Stimulated activated CD4-positive, alpha-beta T cell treated with anti-CD3 and anti-CD28 coated beads, TNF-alpha, amount 100 ng/mL, for 1 hour (primary cell): ENCODE measurements around the gene AMACR.

Experiments used
- DNase-seq, 3 donors: peaks; one replicate each; pipeline ENCODE4 v3.0.0-alpha.2; 2020; ENCODE audit warnings: low read depth in 3 of 3, low spot score in 1 of 3

The AMACR gene

DNA sequence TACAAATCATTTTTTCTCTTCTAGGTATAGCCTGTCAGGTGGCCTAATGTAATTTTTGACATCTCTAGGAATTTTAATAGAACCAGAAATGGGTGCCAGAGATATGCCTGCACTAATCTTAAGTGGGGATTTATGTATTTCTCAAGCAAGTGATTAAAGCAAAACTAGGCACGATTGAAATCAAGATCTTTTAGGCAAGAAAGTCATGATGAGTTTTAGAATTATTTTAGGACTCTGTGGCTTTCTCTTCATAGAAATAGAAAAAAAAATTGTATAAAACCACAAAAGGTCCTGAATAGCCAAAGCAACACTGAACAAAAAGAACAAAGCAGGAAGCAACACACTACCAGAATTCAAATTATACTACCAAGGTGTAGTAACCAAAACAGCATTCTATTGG is 952 bp upstream of the AMACR start:
- no peak for DNase-seq

DNA sequence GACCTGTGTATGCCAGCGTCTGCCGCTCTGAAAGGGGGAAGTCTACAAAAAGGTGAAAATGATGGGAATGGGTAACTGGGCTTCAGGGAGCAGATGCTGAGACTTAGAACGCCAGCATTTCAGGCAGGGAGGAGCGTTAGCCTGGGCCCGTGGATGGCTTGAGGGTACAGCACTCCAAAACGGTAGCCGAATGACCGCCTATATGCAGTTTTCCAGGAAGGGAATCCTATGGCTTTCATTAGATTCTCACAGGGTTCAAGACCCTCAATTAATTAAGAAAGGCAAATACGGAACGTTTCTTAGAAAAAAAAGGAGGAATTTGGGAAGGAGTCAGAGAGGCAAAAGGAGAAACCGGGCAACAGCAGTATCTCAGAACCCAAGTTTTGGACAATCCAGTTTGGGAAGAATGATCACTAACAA is 639 bp downstream of the AMACR start:
- DNase-seq, result no peak

DNA sequence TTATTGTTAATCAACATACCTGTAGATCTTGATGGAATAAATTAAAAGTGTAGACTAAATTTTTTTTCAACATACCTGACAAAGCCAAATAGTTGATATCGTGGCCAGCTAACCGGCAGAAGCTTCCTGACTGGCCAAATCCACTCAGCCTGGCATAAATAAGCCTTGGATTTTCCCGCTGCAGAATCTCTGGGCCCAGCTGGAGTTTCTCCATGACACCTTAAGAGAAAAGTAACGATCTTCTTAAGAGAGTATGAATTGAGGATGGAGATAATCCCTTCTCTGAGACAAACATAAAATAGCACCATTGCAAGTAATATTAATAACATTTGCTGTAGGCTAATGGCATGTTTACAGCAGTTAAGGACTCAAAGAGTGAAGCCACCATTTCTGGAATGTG is 2.2 kb downstream of the AMACR start:
- no peak for DNase-seq

DNA sequence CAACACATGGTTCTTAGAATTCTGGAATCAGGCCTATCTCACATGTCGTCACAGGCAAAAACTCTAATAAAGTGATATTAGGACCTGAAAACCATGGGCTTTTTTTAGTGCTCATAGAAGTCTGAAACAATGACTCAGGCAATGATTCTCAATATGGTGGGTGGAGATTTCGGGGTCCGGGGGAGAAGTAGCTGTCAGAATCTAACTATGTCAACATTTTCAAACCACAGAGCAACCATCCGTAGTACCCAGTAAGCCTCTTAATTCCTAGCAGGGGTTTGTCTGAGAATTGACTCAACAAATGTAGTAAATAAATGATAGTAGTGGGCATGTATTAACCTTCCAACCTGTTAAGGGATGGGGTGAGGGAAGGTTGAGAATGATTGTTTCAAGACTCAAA is 2.6 kb downstream of the AMACR start:
- DNase-seq, result no peak

DNA sequence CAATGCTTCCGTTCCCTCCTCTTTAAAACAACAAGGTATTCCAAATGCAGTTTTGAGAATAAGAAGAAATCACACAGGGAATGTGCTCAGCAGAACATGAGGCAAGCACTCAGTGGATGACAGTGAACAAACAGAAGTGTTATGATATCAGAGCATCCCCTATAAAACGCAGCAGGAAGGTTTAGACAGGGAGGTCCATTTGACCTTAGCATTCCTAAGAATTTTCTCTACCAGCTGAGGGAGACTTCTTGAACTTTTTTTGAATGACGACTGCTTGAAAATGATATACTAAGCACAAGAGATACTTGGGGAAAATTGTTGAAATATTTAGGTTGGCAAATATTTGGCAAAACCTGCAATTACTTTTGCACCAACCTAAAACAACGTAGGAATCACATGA is 3.9 kb downstream of the AMACR start:
- no peak for DNase-seq

DNA sequence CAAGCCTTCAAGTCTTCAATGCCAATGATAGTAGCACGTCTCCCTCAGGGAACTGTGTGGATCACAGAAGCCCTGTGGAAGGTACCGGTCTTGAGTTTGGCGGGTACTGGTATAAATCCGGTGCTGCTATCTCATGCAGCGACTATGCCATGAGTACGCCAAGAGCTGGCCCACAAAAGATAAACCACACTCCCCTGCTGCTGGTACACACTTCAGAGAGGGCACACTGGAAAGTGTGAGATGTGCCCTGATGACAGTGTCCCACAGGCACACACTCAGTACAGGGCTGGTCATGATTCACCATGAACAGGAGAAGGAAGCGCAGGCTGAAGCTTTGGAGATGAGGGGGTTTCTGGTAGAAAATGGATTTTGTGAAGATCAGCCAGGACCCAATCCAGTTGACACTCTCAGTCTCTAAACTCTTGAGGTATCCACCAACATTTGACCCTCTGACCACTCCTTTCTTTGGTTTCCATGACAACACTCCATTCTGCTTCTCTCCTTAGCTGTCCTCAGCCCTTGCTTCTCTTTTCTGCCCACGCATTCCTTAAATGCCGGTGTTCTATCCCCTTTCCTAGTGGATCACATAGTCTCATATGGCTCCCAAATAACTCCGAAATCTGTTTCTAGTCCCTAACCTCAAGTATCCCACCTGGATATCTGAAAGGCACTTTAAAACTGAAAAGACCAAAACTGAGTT is 5.1 kb downstream of the AMACR start:
- no peak for DNase-seq

DNA sequence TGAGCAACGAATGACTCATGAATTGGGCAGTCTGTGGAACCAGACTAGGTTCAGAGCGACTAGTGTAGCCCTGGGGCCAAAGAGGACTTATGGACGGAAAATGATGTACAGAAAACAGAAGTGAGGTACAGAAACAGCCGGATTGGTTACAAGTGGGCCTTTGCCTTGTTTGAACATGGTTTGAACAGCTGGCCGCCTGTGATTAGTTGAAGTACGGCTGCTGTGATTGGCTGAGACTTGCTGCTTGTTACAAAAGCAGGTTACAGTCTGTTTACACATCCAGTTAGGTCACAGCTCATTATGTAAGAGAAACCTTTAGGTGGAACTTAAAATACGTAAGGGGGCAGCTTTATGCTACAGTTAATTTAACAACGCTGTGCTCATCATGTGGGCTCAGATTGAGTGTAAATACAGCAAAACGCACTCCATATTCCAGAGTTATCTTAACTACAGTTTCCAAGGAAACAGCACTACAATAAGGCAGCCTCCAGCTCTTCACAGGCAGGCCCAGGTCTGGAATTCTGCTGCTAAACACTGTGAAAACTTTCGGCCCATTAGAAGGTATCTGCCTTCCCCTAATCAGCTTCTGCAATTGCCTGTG is 6.5 kb downstream of the AMACR start:
- no peak for DNase-seq

DNA sequence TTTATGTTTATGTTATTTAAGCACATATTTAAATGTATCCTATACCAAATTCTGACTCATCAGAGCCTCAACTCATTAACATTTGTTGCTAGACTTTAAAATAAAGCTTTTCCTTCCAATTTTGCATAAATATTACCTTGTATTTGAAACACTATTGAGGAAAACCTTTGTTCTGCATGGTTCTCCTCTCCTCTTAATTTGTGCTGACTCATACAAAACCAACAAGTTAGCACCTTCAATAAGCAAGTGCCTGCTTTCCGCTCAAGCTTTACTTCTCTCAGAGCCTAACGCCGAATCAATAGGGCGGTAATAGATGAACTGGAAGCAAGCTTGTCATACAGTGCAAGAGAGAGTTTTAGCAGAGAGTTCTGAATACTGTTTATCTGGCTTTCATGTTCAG is 7.9 kb downstream of the AMACR start:
- DNase-seq, result no peak

DNA sequence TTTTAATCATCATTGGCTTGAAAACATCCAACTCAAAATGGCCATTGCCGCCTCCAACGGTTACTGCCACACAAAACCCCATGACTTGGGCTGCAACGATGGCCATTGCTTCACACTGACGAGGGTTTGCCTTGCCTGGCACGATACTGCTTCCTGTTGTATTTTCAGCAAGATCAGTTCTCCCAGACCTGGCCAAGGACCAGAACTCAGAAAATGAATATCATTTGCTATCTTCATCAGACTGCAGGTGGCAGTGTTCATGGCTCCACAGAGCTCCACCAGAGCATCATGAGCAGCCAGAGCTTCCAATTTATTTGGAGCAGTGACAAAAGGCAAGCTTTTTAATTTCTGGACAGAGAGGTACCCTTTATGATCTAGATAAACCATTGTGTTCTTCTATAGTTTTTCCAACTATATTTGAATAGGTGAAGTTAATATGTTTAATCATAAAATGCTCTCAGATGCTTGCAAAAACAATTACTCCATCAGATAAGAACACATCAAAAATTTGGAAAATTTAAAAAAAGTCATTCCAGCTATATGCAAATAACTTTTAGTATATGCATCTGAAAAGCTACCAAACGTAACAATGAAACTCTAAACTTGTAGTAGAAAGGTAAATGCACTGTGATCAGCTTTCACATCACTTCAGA is 10.4 kb downstream of the AMACR start:
- no peak for DNase-seq

DNA sequence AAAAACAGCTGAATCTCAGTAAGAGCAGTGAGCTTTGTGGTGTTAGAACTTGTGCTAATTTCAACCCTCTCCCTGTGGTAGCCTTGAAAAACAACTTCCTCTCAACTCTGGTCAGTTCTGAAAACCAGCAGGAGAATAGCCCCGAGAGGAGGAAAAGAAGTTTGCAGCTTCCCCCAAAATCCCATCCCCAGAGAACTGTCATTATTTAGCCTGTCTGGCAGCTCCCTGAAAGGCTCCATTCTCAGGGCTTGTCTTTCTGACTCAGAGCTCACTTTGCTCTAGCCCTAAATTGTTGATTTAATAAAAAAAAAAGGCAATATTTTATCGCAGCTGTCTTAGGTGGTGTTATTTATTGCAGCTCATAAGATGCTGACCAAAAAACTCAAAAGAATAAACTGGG is 12.0 kb downstream of the AMACR start:
- DNase-seq, result no peak

DNA sequence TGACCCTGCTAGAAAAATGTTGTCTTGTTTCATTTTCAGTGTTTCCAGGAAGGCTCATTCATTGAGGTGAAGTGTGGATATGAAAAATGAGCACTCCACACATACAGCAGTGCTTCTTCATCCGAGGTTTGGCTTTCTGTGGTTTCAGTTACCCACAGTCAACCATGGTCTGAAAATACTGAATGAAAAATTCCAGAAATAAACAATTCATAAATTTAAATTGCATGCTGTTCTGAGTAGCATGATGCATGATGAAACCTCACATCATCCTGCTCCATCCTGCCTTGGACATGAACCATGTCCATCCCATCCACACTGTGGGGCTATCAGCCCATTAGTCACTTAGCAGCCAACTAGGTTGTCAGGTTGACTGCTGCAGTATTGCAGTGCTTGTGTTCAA is 13.0 kb downstream of the AMACR start:
- DNase-seq, result no peak

DNA sequence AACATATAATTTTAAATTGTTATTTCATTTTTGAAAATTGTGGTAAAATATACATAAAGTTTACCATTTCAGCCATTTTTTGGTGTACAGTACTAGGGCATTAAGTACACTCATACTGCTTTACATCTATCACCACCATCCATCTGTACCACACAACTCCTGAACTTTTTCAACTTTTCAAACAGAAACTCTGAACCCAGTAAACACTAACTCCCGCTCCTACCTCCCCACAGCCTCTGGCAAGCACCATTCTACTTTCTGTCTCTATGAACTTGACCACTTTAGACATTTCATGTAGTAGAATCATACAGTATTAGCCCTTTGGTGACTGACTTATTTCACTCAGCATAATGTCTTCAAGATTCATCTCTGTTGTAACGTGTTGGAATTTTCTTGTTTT is 15.0 kb downstream of the AMACR start:
- no peak for DNase-seq

DNA sequence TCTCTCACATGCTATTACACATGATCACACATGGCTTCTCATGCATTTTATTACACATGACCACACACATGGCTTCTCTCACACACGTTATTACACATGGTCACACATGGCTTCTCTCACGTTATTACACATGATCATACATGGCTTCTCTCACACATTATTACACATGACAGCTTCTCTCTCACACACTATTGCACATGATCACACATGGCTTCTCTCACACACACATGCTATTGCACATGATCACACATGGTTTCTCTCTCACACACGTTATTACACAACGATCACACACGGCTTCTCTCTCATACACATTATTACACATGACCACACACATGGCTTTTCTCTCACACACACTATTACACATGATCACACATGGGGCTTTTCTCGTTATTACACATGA is 22.4 kb downstream of the AMACR start:
- DNase-seq, result no peak

DNA sequence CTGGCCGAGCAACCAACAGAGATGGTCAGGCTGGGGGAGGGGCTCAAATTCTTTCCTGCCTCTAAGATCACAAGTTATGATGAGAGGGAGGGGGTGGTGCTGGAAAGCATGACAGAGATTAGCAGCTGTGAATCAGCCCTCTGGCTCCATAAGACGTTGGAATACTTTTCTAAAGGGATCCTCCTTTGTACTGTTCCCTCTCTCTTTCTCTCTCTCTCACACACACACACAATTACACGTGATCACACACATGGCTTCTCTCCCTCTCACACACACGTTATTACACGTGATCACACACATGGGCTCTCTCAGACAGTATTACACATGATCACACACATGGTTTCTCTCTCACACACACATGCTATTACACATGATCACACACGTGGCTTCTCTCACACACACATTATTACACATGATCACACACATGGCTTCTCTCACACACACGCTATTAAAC is 23.2 kb downstream of the AMACR start, which contains the start of gene SLC45A2:
TSS of gene SLC45A2 (minus strand) at position 23 of the 454 bp plus-strand sequence. CDS start 110 bp downstream, outside the sequence.
- DNase-seq, result no peak

DNA sequence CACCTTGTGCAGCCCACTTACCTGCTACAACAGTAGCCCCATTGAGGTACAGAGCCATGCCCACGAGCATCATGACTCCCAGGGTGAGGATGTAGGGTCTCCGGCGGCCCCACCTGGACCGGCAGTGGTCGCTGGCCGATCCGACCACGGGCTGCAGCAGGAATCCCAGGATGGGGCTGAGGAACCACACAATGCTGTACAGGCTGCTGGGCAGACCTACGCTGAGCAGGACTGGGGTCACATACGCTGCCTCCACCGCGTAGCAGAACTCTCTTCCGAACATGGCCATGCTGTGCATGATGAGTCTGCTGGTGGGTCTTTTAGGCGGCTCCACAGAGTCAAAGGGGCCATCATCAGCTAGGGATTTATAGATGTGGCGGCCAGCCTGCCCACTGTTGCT is 23.7 kb downstream of the AMACR start:
- DNase-seq, result no peak

DNA sequence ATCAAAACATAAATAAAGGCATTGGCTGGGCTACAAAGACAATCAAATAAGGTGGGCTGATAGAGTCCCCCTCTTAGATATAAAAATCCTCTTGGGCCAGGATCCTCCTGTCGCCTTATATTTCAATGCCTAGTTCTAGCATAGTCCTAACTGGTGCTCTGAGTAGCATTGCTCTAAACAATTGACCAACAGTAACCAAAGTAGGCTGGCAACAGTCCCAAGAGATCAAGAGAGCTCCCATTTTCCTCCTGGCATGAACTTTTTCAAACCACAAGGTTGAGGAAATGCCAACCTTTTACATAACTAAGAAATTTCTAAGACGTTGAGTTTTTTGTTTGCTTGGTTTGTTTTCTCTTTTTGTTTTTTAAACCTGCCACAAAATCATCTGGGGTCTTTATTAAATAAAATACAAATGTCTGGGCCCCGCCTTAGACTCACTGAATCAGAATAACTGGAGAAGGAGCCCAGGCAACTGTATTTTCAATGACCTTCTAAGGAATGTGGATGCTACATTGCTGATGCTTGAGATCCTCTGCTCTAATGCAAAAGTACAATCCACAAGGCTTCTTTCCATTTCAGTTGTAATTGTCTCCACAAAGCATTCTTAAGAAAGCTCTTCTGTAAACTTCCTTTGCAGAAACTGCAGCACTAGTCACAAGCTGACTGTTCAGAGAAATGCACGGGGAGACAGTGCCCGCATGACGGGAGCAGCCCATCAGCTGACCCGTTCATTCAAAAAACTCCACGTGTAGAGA is 26.3 kb downstream of the AMACR start:
- no peak for DNase-seq

DNA sequence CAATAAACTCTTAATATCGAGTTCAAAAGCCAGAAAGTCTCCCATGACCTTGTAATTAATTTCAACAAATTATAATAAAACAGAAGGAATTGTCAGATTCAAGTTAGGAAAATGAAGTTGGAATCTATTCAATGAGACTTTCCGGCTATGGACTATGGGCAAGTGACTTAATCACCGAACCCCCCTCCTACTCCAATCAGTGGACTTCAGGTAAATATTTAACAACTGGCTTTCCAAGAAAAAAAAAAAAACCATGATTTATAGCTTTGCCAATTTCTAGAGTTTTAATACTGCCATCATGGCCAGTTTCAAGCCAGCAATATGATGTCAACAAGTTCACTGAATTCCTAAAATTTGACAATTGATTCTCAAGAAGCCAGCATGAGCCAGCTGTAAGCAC is 27.8 kb downstream of the AMACR start:
- DNase-seq, result no peak

DNA sequence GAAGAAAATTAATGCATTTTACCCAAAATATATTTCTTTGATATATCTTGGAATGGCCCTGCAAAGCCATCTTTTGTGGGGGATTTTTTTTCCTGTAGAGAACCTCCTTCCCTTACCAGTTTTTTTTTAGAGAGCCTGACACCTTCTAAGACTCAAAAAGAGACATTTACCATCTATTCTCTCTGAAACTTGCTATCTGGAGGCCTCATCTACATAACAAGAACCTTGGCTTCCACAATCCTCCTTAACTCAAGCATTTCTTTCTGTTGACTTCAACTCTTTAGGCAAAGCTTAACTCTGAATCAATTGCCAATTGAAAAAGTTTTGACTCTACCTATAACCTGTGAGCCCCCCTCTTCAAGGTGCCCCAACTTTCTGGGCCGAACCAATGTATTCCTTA is 29.5 kb downstream of the AMACR start:
- no peak for DNase-seq

DNA sequence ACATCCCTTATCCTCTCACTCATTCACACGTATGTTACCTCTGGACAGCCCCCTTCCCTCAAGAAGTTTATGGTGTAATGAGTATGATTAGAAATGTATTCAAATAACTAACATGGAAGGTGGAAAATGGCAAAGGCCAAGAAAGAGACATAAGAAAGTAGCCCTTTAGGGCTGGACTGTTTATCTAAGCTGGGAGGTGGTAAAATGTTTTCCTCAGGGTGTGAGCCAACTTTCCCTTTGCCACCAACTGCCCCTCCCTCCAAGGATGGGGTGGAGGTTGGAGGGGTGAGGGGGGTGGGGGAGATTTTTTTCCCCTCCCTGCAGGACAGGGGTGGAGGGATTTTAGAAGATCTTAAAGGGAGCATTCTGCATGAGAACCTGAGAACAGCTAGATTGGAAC is 31.5 kb downstream of the AMACR start:
- no peak for DNase-seq

DNA sequence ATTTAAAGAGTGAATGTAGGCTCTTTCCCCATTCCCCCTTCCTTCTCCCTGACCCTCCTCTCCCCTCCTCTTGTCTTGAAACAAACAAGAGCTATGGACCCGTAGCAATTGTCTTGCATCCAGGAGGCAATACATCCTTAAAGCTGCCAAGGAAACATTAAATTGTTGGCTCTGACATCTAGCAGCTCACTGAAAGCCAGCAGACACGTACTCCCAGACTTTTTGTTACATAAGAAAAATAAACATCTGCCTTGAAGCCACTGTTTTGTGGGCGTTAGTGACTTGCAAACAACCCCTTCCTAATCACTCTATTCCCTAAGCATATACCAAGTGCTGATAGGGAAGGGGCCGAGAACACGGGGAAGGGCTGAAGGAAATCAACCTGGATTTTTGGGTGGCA is 32.0 kb downstream of the AMACR start:
- DNase-seq, result no peak

DNA sequence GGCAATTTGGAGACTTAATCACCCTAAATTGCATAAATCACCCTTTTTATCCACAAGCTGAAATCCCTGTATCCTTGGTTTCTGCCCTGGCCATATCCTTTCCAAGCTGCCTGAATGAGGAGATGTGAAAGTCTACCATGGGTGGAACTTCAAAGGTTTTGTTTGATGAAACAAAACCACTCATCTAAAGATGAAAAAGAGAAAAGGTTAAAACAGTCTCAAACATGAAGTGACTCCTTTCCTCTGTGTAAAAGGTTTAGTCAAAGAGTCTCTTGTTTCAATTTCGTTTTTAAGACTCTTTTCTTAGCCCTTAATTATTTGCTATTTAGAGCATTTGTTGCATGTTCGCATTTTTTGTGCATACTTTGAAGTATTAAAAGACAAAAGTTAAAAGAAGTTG is 34.6 kb downstream of the AMACR start:
- DNase-seq, result no peak
